CD4-positive, alpha-beta T cell treated with Interleukin-15 for 4 hours (primary cell): Measurements from ENCODE around the gene AQP3.
"Not testable (repeated sequence)": the region's sequence is repeated elsewhere in the genome, so short reads cannot be mapped to it uniquely, and the experiment has no call there.

Experiments
- DNase-seq: peaks from one replicate; pipeline ENCODE4 v3.0.0-alpha.2; 2020; ENCODE audit warnings: low spot score

Gene AQP3

DNA sequence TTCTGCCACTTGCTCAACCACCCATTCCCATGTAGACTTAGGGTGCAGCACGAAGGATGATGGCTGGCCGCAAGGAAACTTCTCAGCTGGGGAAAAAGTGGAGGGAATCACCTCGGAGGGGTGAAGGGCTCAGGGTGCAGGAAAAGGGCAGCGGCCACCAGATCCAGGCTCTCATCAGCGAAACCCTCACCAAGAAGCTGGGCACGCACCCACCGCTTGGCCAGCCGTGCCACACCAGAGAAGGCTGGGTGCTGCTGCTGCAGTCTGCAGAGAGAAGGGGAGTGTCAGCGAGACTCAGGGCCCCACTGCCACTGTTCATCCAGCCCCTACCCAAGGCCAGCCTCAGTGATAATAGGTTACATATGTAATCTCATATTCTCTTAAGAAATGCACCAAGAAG is 17.7 kb upstream of the AQP3 start:
- DNase-seq = no peak

DNA sequence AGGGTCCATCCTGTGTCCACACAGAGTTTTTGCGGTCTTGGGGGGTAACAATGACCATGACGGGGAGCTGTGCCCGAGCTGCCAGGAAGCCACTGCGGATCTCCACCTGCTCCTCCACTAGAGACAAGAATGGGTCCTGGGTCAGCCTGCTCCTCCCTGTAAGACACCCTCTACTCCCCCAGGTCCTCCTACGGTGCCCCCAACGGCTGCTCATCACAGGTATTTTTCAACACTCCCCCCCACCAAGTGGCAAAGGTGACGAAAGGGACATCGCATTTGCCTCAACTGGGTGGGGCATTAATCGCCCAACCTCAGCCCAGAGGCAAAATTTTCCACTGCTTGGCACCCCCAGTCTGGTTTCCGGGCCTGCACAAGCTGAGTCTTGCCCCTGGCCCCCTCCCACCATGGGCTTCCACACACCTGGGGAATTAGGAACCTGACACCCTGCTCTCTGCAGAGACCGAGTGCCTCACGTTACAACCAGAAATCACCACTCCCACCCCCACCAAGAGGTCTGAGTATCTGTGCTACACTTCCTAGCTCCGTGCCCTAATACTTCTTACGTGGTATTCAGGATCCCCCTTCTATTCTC is 16.7 kb upstream of the AQP3 start:
- DNase-seq = no peak

- DNase-seq = no peak
Observed at GRCh38 chr9:33463151-33463550, 15.8 kb upstream of the AQP3 start.

DNA sequence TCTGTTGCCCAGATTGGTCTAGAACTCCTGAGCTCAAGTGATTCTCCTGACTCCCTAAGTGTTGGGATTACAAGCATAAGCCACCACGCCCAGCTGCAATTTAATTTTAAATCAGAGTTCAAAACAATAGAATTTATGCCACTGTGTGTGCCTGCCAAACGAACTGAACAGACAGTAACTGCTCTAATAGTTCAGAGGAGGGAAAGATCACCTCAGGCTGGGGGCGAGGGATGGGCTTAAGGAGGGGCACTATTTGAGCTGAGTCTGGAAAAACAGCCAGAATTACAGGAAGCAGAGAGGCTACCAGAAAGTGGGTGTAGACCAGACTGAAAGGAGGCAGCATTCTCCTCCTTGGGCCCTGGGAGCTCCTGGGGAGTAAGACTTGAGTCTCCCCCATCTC is 14.1 kb upstream of the AQP3 start:
- DNase-seq = no peak

DNA sequence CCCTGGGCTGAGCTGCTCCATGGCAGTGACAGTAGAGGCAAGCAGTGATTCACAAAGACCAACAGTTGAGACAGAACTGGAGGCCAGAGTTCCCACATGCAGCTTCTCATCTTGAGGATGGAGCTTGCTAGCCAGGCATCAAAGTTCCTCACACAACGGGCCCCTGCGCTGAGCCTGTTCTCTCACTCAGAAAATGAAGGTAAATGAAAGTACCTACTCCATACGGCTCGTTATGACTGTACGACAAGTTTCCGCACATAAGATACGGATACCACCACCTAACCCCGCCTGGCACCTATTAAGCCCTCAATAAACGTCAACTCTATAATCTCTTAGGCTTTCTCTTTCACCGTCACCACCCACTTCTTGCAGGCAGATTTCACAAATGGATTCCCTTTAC is 13.5 kb upstream of the AQP3 start:
- no peak for DNase-seq

DNA sequence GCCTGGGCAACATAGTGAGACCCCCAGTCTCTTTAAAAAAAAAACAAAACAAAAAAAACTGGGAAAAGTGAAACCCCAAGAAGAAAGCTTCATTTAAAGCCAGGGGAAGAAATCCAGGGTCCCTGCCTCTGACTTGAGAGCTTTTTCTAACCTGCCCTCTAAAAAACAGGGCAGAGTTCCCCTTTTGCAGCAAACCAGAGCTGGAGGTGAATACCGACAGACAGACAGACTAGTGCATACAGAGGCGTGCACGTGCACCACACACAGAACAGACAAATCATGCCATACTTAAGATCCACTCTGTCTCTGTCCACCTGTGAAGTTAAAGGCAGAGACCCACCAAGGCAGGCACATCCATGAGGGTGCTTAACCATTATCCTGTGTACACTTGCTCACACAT is 11.7 kb upstream of the AQP3 start:
- no peak for DNase-seq

GRCh38 chr9:33458444-33458843 is 11.1 kb upstream of the AQP3 start:
- peak; percentile 84 for DNase-seq

GRCh38 chr9:33455945-33456344 is 8.6 kb upstream of the AQP3 start:
- peak; percentile 29 for DNase-seq

- not testable (repeated sequence) for DNase-seq
Observed at GRCh38 chr9:33455456-33455855, 8.1 kb upstream of the AQP3 start.

- not testable (repeated sequence) for DNase-seq
Observed at GRCh38 chr9:33454661-33455026, 7.3 kb upstream of the AQP3 start.

- DNase-seq = no peak
Observed at GRCh38 chr9:33453999-33454660, 6.7 kb upstream of the AQP3 start.

- DNase-seq = peak; percentile 25
Observed at GRCh38 chr9:33453286-33453860, 6.0 kb upstream of the AQP3 start.

- peak; percentile 63 for DNase-seq
Observed at GRCh38 chr9:33452828-33453271, 5.5 kb upstream of the AQP3 start.

DNA sequence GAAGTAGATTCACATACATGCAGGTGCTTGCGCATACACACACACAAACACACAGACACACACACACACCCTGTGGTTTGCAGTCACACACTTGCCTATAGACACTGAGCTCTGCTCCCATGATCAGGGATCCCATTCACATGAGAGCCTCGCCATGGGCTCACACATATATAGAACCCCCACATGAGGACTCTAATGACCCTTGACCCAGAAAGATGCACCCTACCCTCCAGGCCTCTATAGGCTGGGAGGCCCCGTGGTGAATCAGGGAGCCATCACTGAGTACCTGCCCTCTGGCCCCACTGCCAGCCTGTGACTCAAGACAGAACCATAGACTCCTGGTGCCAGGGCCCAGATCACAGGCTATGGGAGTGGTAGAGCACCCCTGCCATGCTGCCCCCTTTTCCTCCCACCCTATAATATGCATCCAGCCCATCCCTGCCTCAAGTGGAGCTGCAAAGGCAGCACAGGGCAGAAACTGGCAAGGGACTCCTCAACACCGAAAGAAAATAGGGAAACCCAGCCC is 3.3 kb upstream of the AQP3 start:
- DNase-seq = no peak

- no peak for DNase-seq
Observed at GRCh38 chr9:33449715-33450114, 2.3 kb upstream of the AQP3 start.

DNA sequence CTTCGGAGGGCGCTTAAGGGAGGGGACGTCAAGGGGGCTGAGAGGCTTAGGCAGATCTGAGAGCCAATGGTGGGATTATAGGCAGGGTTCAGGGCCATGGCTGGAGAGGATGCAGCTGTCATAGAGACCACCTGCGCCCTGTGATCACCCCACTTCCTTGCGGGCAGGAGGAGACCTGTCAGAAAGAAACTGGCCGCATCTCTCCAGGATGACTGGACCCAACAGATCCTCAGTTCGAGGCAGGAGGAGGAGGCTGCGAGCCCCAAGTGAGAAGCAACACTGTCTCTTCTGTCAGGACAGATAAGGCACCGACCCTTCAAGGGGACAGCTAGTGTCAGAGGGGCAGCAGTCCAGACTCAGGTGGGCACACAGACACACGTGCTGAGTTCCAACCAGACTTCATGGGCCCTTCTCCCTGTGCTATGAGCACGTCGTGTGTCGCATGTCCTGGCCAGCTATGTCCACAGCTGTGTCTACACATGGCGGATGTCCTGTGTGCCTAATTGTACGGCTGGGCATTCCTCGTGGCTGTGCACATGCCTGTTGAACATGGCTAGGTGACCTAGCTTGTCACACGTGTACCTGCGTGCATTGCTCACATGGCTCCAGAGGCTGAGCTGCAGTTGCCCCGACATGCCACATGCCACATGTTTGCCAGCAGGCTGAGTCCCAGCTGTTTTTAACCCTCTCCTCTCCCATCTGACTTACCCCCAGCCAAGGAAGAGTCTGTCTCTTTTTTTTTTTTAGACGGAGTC is 583 bp upstream of the AQP3 start:
- no peak for DNase-seq

DNA sequence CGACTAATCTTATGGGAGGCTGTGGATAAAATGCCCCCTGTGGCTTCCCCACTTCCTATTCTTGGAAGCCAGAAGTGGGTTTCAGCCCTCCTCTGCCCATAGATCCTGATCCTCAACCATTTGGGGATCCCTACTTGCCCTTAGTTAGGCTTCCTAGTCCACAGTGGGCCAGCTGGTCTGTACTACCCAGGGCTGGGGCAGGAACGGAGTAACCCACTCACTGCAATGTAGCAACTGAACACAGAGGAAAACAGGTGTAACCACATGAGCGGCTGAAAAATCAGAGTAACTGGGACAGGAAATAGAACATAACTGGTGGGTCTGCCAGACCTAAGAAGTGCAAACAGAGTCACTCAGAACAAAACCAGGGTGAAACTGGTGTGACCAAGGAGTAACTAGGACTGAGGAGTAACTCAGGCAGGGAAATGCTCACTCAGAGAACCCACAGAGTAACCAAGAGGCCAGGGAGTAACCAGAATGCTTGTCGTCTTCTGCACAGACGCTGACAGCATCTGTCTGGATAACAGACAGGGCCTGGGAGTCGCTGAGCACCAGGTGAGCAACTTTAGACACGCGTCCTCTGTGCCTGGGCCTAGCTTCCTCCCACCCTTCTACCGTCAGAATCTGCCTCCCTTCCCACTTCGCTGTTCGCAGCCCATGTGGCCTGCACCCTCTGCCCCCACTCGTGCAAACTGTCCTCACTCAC is 1.0 kb downstream of the AQP3 start:
- peak; percentile 75 for DNase-seq

- DNase-seq = peak; percentile 22
Observed at GRCh38 chr9:33445389-33446239, 1.8 kb downstream of the AQP3 start.

- DNase-seq = no peak
Observed at GRCh38 chr9:33443464-33444154, 3.8 kb downstream of the AQP3 start.

DNA sequence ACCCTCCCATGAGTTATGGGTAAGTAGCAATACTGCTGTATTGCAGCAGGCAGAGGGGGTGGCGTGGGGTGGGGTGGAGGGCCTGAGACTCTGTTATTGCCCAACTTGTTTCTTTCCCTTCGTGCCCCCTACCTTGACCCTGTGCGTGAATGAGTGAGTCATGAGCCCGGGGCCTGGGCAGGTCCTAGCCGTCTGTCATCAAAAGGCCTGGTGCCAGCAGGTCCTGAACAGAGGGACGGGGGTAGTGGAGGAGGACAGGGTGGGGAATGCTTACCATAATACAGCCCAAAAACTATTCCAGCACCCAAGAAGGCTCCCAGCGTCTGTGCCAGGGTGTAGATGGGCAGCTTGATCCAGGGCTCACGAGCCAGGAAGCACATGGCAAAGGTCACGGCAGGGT is 4.3 kb downstream of the AQP3 start:
- no peak for DNase-seq

DNA sequence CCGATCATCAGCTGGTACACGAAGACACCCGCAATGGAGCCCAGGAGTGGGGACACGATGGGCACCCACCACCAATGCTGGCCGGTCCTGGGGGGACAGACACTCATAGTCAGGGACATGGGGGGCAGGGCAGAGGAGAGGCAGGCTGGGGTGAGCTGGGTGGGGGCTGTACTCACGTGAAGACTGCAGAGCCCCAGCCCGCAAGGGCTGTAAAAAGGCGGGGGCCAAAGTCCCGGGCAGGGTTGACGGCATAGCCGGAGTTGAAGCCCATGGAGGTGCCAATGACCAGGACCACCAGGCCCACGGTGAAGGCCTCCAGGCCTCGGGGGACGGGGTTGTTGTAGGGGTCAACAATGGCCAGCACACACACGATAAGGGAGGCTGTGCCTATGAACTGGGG is 5.3 kb downstream of the AQP3 start:
- no peak for DNase-seq
